Activated naive CD8-positive, alpha-beta T cell treated with anti-CD3 and anti-CD28 coated beads for 36 hours (primary cell): ENCODE data around the gene MLN. TPM values are rescaled to one million over a fixed set of nuclear protein-coding genes. Genes with fewer than 3 reads are reported as not detected.
"Not testable (repeated sequence)": the region's sequence is repeated elsewhere in the genome, so short reads cannot be mapped to it uniquely, and the experiment has no call there.

ENCODE experiments used
- DNase-seq: peaks from one replicate; pipeline ENCODE4 v3.0.0; 2021
- H3K27ac Mint-ChIP-seq: one replicate; pipeline ENCODE4 v1.8.0; 2022; ENCODE audit warnings: mild to moderate bottlenecking, moderate library complexity, mixed read lengths
- H3K27me3 Mint-ChIP-seq: one replicate; pipeline ENCODE4 v1.8.0; 2022; ENCODE audit warnings: mild to moderate bottlenecking, mixed read lengths
- H3K36me3 Mint-ChIP-seq: one replicate; pipeline ENCODE4 v1.8.0; 2021; ENCODE audit warnings: mild to moderate bottlenecking, mixed read lengths
- H3K4me1 Mint-ChIP-seq: one replicate; pipeline ENCODE4 v1.8.0; 2021; ENCODE audit warnings: mixed read lengths
- H3K4me3 Mint-ChIP-seq: one replicate; pipeline ENCODE4 v1.8.0; 2022; ENCODE audit warnings: mild to moderate bottlenecking, moderate library complexity, mixed read lengths
- H3K9me3 Mint-ChIP-seq: one replicate; pipeline ENCODE4 v1.8.0; 2022; ENCODE audit warnings: mixed read lengths
- total RNA-seq, 2 experiments: library from RNA; stranded (reverse); gene quantifications; one replicate each; pipeline ENCODE4 v1.2.3, GENCODE V29; 2021

The MLN gene
- total RNA-seq, 2 experiments from 2014 or later, result not detected

DNA sequence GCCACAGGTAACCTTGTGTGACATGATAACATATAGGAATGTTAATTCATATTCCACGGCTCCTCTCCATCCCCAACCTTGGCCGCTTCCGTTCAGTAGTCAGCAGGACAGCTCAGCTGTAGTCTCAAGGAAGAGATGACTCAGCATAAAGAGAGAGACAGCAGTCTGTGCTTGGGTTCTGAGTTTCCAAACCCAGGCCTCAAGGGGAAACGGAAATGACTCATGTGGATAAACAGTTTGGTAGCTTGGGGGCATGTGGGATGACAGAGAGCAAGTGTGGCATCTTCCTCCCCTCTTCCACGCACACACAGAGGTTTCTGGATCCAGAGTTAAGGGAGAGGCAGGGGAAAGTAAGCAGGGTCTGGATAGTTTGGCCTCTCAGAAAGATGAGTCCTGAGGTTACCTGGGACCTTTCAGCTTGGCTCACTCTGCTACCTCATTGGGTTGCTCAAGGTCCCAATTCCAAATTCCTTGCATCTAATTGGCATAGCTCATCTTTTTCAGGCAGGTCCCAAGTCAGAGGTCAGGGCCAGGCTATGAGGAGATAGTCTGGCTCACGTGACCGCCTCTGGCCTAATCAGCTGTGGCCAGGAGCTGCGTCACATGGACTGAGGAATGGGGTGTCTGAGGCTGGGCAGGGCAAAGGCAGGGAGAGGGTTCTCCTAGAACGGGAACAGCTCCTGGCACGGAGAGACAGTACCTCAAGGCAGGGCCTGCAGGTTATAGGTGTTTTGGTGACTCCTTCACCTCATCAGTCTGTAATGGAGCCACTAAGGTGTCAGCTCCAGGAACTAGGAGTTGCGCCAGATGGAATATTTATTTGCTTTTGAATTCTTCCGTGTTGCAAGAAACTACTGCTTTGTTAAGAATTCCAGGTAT lies 36.5 kb upstream of the MLN start:
- Mint-ChIP-seq H3K27me3 (no peaks in the 10 kb centered on the region), H3K4me3 (no peak overlapping the region), H3K36me3 (no peaks in the 10 kb centered on the region), H3K4me1 (peaks cover 11% of the 10 kb centered on the region), H3K9me3 (peaks cover 4% of the 10 kb centered on the region), H3K27ac (peak overlapping the region; percentile 21)
- DNase-seq, result peak; percentile 52

DNA sequence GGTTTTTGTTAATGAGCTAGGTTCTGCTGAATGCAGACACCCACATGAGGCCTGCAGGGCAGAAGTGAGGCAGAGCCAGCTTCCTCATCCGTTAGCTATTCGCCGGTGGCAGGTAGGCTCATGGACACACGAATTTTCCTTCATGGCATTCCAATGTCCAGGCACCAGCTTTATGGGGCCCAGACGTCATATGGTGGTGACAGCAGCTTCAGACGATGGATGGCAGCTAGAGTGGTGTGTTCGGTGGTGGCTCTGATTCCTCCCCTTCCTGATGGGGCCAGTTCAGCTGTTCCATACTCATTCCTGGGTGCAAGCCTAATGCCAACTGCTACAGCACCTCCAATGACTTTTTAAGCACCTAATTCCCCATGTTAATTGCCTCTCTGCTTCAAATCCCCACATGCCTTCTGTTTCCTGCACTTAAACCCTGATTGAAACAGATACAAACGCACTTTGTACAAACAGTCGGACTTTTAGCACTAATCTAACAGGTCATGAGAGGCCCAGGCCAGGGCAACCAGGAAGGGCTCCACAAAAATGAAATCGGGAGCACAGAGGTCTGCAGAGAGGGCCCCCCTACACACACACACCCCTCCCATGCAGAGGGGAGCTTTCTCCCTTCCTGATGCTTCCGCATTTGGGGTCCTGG lies 35.7 kb upstream of the MLN start:
- Mint-ChIP-seq H3K9me3 (peaks cover 4% of the 10 kb centered on the region), H3K27me3 (no peaks in the 10 kb centered on the region), H3K4me1 (peaks cover 11% of the 10 kb centered on the region), H3K36me3 (no peaks in the 10 kb centered on the region), H3K27ac (no peak overlapping the region), H3K4me3 (no peak overlapping the region)
- DNase-seq, result no peak

DNA sequence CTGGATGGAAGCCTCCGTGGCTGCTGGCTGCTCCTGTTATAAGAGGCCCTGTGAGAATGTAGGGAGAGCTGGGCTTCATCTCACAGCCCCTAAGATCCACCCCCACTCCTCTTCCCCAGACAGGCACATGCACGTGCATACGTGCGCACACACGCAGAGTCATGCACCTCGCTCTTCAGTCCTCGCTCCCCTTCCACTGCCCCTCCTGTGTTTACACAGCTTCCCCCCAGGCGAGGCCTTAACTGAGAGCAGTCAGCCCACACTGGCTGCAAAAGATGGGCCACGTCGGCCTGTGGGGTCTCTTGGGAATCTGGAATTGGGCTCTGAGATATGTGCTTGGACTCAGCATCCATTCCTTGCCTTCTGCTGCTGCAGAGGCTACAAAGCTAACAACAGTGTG lies 35.2 kb upstream of the MLN start:
- no peaks in the 10 kb centered on the region for H3K27me3 Mint-ChIP-seq
- H3K4me3 Mint-ChIP-seq, result no peak overlapping the region
- H3K36me3 Mint-ChIP-seq, result no peaks in the 10 kb centered on the region
- peaks cover 4% of the 10 kb centered on the region for H3K9me3 Mint-ChIP-seq
- H3K4me1 Mint-ChIP-seq, result peaks cover 11% of the 10 kb centered on the region
- DNase-seq, result no peak
- no peak overlapping the region for H3K27ac Mint-ChIP-seq

DNA sequence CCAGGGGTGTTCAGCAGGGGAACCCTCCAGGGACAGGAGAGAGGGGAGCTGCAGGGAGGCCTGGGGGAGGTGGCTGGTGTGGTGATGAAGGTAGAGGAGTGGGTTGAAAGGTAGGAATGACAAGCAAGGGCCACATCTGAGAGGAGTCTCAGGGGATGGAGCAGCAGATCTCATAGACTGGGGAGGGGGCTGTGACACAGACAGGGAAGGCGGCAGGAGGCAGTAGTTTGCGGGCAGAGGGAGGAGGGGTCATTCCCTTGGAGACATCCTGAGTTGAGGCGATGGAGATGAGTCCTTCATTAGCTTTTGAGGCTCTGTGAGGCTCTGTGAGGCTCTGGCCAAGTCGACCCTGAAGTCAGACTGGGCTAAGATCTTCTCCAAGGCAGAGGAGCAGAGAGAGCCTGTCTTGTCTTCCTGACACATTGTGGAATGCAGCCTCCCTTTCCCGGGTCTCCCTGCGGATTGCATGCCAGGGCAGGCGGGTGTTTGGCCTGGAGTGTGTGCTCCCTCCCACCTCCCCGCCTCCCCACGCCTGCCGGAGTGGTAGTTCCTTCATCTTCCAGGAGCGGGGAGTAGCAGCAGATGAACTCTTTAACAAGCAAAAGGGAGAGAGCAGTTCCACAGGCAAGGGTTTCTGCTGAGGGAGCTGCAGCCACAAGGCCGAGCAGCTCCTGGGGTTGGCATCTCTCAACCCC lies 34.3 kb upstream of the MLN start:
- Mint-ChIP-seq H3K36me3 (no peaks in the 10 kb centered on the region), H3K27ac (no peak overlapping the region), H3K27me3 (no peaks in the 10 kb centered on the region), H3K4me3 (no peak overlapping the region), H3K9me3 (peaks cover 4% of the 10 kb centered on the region), H3K4me1 (peaks cover 11% of the 10 kb centered on the region)
- DNase-seq, result no peak

DNA sequence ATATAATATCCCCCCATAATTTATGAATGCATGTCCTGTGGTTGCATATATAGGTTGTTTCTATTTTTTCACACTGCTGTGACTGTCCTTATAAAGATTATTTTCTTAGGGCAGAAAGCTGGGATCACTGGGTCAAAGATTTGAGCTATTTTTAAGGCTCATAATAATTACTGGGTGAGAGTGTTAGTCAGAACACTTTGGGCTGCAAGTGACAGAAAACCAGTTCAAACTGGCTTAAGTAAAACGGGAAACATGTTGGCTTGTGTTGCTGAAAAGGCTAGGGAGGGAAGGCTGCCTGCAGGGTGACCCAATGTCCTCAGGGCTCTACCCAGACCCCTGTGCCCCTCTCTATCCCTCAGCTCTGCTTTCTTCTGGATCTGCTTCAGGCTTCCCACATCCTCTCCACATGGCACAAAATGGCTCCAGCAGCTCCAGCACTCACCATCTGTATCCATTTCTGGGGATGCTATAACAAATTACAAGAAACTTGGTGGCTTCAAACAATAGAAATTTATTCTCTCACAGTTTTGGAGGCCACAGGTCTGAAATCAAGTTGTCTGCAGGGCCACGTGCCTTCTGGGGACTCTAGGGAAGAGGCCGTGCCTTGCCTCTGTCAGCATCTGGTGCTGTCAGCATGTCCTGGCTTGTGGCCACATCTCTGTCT lies 33.1 kb upstream of the MLN start:
- DNase-seq, result no peak
- Mint-ChIP-seq H3K4me1 (peaks cover 11% of the 10 kb centered on the region), H3K9me3 (peaks cover 4% of the 10 kb centered on the region), H3K4me3 (no peak overlapping the region), H3K27me3 (no peaks in the 10 kb centered on the region), H3K27ac (no peak overlapping the region), H3K36me3 (no peaks in the 10 kb centered on the region)

DNA sequence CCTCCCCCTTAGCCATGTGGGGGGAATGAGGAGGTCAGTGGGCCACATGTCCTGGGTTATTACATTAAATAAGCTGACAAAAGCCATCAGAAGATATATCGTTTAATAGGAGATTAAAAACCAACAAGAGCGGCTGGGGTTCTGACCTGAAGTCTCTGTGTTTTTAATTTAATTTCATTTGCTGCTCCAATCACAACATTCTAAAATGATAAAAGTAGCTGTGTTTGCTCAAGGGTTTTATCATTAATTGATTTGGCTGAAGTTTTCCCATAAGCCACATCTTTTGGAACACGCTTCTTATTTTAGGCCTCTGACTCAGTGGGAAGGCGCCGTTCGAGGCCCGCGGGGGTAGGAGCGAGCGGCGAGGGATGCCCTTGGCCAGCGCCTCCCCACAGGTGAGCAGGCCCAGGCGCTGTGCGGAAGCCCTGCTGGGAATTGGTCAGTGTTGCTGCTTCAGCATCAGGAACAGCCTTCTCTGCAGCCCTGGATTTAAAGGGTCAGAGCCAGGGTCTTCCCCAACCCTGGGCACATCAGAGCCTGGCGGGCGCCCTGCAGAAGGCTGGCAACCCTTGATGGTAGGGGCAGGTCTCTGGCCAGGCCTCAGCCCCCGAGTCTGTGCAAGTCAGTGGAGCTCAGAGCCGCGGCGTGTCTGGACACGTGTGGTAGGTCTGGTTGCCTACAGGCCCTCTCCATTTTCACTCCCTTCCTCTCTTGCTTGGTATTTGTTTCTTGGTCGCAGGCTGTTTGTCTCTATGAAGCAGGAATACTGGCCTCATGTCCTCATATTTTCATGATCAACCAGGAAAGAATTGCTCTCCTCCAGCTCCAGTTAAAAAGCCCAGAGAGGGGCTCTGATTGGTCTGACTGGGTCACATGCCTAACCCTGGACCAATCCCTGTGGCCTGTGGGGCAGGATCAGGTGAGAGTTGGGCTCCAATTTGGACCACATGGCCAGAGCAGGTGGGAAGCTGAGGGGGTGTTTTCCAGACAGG lies 30.9 kb upstream of the MLN start:
- Mint-ChIP-seq H3K27ac (no peak overlapping the region), H3K4me1 (peaks cover 3% of the 10 kb centered on the region), H3K36me3 (no peaks in the 10 kb centered on the region), H3K4me3 (no peak overlapping the region), H3K27me3 (no peaks in the 10 kb centered on the region), H3K9me3 (peaks cover 4% of the 10 kb centered on the region)
- DNase-seq, result no peak

DNA sequence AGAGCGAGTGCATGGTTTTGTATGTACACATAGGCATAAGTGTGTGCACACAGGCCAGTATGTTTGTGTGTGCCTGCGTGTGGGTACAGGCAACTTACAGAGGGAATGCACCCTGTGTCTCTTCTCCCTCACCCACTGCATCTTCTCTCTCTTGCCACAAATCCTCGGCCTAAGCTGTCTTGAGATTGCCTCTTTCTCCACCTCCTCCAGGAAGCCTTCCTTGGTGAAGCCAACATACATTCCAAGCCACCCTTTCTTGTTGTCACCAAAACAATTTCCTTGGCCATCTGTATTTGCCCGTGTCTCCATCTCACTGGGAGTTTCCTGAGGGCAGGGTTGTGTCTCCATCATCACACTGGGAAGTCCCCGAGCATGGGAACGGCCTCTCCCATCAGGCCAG lies 29.8 kb upstream of the MLN start:
- Mint-ChIP-seq H3K27ac (no peak overlapping the region), H3K36me3 (no peaks in the 10 kb centered on the region), H3K4me1 (no peaks in the 10 kb centered on the region), H3K9me3 (peaks cover 4% of the 10 kb centered on the region), H3K27me3 (no peaks in the 10 kb centered on the region), H3K4me3 (no peak overlapping the region)
- no peak for DNase-seq

DNA sequence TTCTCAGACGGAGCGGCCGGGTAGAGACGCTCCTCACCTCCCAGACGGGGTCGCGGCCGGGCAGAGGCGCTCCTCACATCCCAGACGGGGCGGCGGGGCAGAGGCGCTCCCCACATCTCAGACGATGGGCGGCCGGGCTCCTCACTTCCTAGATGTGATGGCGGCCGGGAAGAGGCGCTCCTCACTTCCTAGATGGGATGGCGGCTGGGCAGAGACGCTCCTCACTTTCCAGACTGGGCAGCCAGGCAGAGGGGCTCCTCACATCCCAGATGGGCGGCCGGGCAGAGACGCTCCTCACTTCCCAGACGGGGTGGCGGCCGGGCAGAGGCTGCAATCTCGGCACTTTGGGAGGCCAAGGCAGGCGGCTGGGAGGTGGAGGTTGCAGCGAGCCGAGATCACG lies 29.0 kb upstream of the MLN start:
- H3K27me3 Mint-ChIP-seq, H3K27ac Mint-ChIP-seq, H3K4me3 Mint-ChIP-seq, DNase-seq, H3K36me3 Mint-ChIP-seq, H3K4me1 Mint-ChIP-seq, H3K9me3 Mint-ChIP-seq: not testable (repeated sequence)

DNA sequence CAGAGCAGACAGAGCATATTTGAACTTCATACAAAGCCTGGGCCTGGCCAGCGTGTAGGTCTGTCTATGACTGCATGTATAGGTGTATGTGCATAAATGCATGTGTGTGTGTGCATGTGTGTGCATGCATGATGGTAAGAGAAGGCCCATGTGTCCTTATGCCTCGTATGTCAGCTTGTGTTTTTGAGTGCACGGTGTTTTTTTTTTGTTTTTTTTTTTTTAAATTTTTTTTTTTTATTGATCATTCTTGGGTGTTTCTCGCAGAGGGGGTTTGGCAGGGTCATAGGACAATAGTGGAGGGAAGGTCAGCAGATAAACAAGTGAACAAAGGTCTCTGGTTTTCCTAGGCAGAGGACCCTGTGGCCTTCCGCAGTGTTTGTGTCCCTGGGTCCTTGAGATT lies 27.9 kb upstream of the MLN start:
- H3K27ac Mint-ChIP-seq, result not testable (repeated sequence)

DNA sequence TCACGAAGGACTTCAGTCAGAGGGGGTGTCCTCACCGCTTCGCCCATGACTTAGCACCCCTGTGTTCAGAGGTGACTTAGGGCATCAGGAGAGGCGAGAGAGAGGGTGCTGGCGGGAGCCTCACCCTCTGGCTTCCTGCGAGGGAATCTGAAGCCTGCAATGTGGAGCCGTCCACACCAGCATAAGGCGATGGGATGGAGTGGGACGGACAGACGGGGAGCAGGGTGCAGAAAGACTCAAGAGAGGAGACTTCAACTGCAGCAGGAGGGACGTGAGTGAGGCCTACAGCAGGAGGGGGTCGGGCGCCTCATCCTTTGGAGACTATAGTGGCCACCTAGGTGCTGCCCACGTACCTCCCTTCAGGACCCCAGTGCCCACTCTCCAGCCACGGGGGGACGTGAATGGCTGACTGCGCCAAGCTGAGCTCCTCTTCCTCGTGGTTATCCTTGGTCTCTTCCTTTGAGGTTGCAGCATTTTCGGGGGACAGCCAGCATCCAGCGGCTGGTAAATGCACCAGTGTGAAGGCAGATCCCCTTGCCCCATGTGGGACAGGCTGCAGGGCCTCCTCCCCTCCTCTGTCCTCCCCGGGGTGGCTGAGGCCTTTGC lies 26.9 kb upstream of the MLN start:
- H3K4me1 Mint-ChIP-seq, result no peaks in the 10 kb centered on the region
- H3K9me3 Mint-ChIP-seq, result no peaks in the 10 kb centered on the region
- no peak overlapping the region for H3K27ac Mint-ChIP-seq
- H3K36me3 Mint-ChIP-seq, result no peaks in the 10 kb centered on the region
- H3K4me3 Mint-ChIP-seq, result no peak overlapping the region
- H3K27me3 Mint-ChIP-seq, result no peaks in the 10 kb centered on the region
- no peak for DNase-seq

More for the DNA sequence above, 27.9 kb upstream of the MLN start:
- not testable (repeated sequence) for H3K36me3 Mint-ChIP-seq, H3K9me3 Mint-ChIP-seq, DNase-seq, H3K4me3 Mint-ChIP-seq, H3K27me3 Mint-ChIP-seq, H3K4me1 Mint-ChIP-seq

DNA sequence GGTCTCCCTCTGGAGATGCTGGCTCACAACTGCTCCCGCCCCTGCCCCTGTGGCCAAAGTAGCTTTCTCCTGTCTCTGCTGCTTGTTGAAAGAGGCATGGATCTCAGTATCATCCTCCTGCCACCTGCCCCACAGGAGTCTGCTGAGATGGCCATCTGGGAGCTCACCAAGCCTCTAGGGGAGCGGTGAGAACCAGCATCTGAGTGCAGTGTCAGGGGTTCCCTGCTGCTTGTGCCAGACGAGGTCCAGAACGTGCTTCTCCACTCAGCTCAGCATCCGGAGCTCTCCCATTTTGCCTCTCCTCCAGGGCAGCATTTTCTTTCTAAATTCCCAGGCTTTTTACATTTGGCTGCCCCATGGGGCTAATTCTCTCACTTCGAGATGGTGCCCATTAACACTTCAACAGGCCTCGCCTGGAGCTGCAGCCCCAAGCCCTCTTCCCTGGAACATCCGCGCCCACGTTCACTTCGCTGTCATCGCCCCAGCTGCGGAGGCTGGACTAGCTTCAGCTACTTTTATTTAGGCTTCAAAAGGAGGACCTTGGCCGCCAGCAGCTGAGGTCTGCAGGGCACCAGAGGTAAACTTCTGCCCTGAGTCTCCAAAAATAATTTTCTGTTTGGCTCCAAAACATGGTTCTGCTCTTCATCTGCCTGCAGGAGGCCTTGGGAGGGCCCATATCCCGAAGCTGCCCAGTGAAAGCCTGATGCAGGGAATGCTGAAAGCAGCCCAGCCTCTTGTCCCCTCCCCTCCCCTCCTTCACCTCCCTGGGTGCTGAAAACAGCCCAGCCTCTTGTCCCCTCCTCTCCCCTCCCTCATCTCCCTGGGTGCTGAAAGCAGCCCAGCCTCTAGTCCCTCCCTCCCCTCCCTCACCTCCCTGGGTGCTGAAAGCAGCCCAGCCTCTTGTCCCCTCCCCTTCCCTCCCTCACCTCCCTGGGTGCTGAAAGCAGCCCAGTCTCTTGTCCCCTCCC lies 25.2 kb upstream of the MLN start:
- H3K27me3 Mint-ChIP-seq, result no peaks in the 10 kb centered on the region
- H3K9me3 Mint-ChIP-seq, result no peaks in the 10 kb centered on the region
- H3K4me1 Mint-ChIP-seq, result no peaks in the 10 kb centered on the region
- no peak overlapping the region for H3K4me3 Mint-ChIP-seq
- no peaks in the 10 kb centered on the region for H3K36me3 Mint-ChIP-seq
- no peak for DNase-seq
- H3K27ac Mint-ChIP-seq, result no peak overlapping the region

DNA sequence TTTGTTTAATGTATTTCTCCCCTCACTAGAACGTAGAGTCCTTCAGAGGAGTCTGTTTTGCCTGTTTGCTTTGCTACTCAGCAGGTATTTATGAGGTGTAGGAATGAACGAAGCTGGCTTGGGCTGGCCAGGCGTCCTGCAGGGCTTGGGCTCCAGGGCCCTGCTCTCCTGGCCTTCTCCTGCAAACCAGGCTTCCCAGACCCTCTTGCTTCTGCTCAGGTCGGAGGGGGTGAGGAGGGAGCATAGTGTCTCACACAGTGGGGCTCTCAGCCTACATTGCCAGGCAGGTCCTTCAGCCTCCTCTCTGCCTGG lies 24.6 kb upstream of the MLN start:
- Mint-ChIP-seq H3K9me3 (no peaks in the 10 kb centered on the region), H3K36me3 (no peaks in the 10 kb centered on the region), H3K4me3 (no peak overlapping the region), H3K27ac (no peak overlapping the region), H3K27me3 (no peaks in the 10 kb centered on the region), H3K4me1 (no peaks in the 10 kb centered on the region)
- no peak for DNase-seq
